H1 (cell line): ENCODE results near the gene SCAP. TPM values are rescaled to one million over a fixed set of nuclear protein-coding genes. Genes with fewer than 3 reads are reported as not detected.
A peak's percentile ranks its signal among the peaks of the same experiment; 100 is the strongest.
"Not testable (repeated sequence)": the region's sequence is repeated elsewhere in the genome, so short reads cannot be mapped to it uniquely, and the experiment has no call there.

Experiments used
- CTCF ChIA-PET: fragments of 300-600 bp; sonication (Branson Sonifier 250); formaldehyde crosslinking; loops from one replicate; lab custom pipeline; 2021; ENCODE audit not compliant: partially characterized antibody; lab: Charles Lee
- POLR2A ChIA-PET: fragments of 300-600 bp; sonication (Branson Sonifier 250); formaldehyde crosslinking; loops from one replicate; lab custom pipeline; 2021; ENCODE audit warnings: inconsistent platforms; ENCODE audit not compliant: partially characterized antibody; lab: Charles Lee
- DNase-seq, 2 experiments: peaks; one replicate each; pipeline versions ENCODE4 v3.0.0 to v3.0.0-alpha.2; 2010 to 2022; ENCODE audit warnings: low spot score in 2 of 2, low read depth in 1 of 2, mixed read lengths in 1 of 2
- FAIRE-seq: peaks from 2 replicates; lab custom pipeline; 2011; peaks lifted over from hg19 to GRCh38; lab: Jason Lieb, UNC
- H2AFZ ChIP-seq: 2 replicates; pipeline ENCODE4 v1.8.1; 2012; ENCODE audit warnings: low read length, inconsistent platforms
- H2AK5ac ChIP-seq: 2 replicates; pipeline ENCODE4 v1.6.1; 2013; ENCODE audit warnings: low read depth, low read length
- H2BK120ac ChIP-seq: replicated peaks from 2 replicates; pipeline ENCODE3; 2013; ENCODE audit warnings: low read depth, low read length, inconsistent platforms
- H2BK12ac ChIP-seq: 2 replicates; pipeline ENCODE4 v1.6.1; 2013; ENCODE audit warnings: low read depth, low read length
- H2BK15ac ChIP-seq: 2 replicates; pipeline ENCODE4 v1.6.1; 2013; ENCODE audit warnings: low read length
- H2BK20ac ChIP-seq: 2 replicates; pipeline ENCODE4 v1.6.1; 2013; ENCODE audit warnings: low read length
- H2BK5ac ChIP-seq: 2 replicates; pipeline ENCODE4 v1.6.1; 2013; ENCODE audit warnings: low read depth, low read length
- H3K14ac ChIP-seq: 2 replicates; pipeline ENCODE4 v1.6.1; 2013; ENCODE audit warnings: inconsistent platforms; ENCODE audit not compliant: insufficient read length
- H3K18ac ChIP-seq: 2 replicates; pipeline ENCODE4 v1.6.1; 2013; ENCODE audit warnings: low read length; ENCODE audit errors: extremely low read depth
- H3K23ac ChIP-seq: 2 replicates; pipeline ENCODE4 v1.6.1; 2013; ENCODE audit warnings: inconsistent platforms; ENCODE audit not compliant: insufficient read length
- H3K23me2 ChIP-seq: 2 replicates; pipeline ENCODE4 v1.6.1; 2013; ENCODE audit warnings: low read depth, low read length
- H3K27ac ChIP-seq: 2 replicates; pipeline ENCODE4 v1.6.1; 2011; ENCODE audit warnings: low read depth, low read length, inconsistent platforms
- H3K27me3 ChIP-seq, 4 experiments: replicated peaks in 1 of 4; 1 replicate in 1 of 4; 2 replicates in 3 of 4; pipeline versions ENCODE4 v1.6.1 to v1.8.1; 2011 to 2013; ENCODE audit warnings: low read length in 3 of 4, mild to moderate bottlenecking in 3 of 4, inconsistent platforms in 2 of 4, mixed read lengths in 2 of 4, moderate library complexity in 1 of 4; ENCODE audit not compliant: control insufficient read depth in 3 of 4, insufficient read depth in 3 of 4; ENCODE audit errors: extremely low read depth in 1 of 4
- H3K36me3 ChIP-seq, 4 experiments: 2 replicates each; pipeline versions ENCODE4 v1.6.1 to v1.8.1; 2011 to 2013; ENCODE audit warnings: mild to moderate bottlenecking in 4 of 4, low read length in 3 of 4, moderate library complexity in 2 of 4, control low read depth in 1 of 4, inconsistent platforms in 1 of 4; ENCODE audit not compliant: insufficient read depth in 4 of 4, control insufficient read depth in 2 of 4
- H3K4ac ChIP-seq: replicated peaks from 2 replicates; pipeline ENCODE3; 2013; ENCODE audit warnings: low read length, low read depth, mixed read lengths, inconsistent platforms; ENCODE audit not compliant: insufficient read length
- H3K4me1 ChIP-seq, 4 experiments: replicated peaks in 1 of 4; 1 replicate in 1 of 4; 2 replicates in 3 of 4; pipeline versions ENCODE4 v1.6.1 to v1.8.1; 2011 to 2013; ENCODE audit warnings: low read length in 3 of 4, inconsistent platforms in 2 of 4, mixed read lengths in 1 of 4; ENCODE audit not compliant: insufficient read depth in 4 of 4, control insufficient read depth in 3 of 4
- H3K4me2 ChIP-seq, 2 experiments: 2 replicates each; pipeline versions ENCODE4 v1.6.1 to v1.8.1; 2011 to 2013; ENCODE audit warnings: low read depth in 2 of 2, low read length in 2 of 2, control low read depth in 1 of 2, inconsistent platforms in 1 of 2, mild to moderate bottlenecking in 1 of 2; ENCODE audit not compliant: insufficient read depth in 1 of 2
- H3K4me3 ChIP-seq, 4 experiments: fragments of 200-600, 300-600 bp in 1 of 4; sonication (generic), shearing (Covaris generic), sonication (Bioruptor Twin) in 1 of 4; 2 replicates each; pipeline versions ENCODE4 v1.5.1 to v1.8.1; 2011 to 2016; ENCODE audit warnings: low read length in 4 of 4, low read depth in 3 of 4, control low read depth in 2 of 4, inconsistent platforms in 2 of 4, mild to moderate bottlenecking in 2 of 4, mixed read lengths in 1 of 4, moderate library complexity in 1 of 4; ENCODE audit not compliant: insufficient read depth in 2 of 4; ENCODE audit errors: extremely low read depth in 1 of 4
- H3K56ac ChIP-seq: replicated peaks from 2 replicates; pipeline ENCODE3; 2013; ENCODE audit warnings: low read depth, mild to moderate bottlenecking, mixed read lengths, low read length, inconsistent platforms; ENCODE audit not compliant: insufficient read length
- H3K79me1 ChIP-seq: 2 replicates; pipeline ENCODE4 v1.6.1; 2013; ENCODE audit warnings: low read depth, low read length, control low read depth
- H3K79me2 ChIP-seq, 2 experiments: 2 replicates each; pipeline versions ENCODE4 v1.6.1 to v1.8.1; 2012 to 2013; ENCODE audit warnings: low read length in 2 of 2, mild to moderate bottlenecking in 2 of 2, inconsistent platforms in 1 of 2; ENCODE audit not compliant: insufficient read depth in 2 of 2, control insufficient read depth in 1 of 2
- H3K9ac ChIP-seq, 4 experiments: replicated peaks in 1 of 4; 1 replicate in 1 of 4; 2 replicates in 3 of 4; pipeline versions ENCODE4 v1.6.1 to v1.8.1; 2011 to 2013; ENCODE audit warnings: low read depth in 3 of 4, low read length in 3 of 4, control low read depth in 2 of 4, mild to moderate bottlenecking in 2 of 4, moderate library complexity in 2 of 4, inconsistent platforms in 1 of 4; ENCODE audit errors: extremely low read depth in 1 of 4
- H3K9me3 ChIP-seq, 2 experiments: 2 replicates each; pipeline versions ENCODE4 v1.6.1 to v1.8.1; 2012 to 2013; ENCODE audit warnings: mild to moderate bottlenecking in 2 of 2, moderate library complexity in 2 of 2, control low read depth in 1 of 2, inconsistent platforms in 1 of 2, low read depth in 1 of 2, low read length in 1 of 2, mixed read lengths in 1 of 2; ENCODE audit not compliant: insufficient read depth in 2 of 2
- H4K20me1 ChIP-seq, 2 experiments: replicated peaks in 1 of 2; 2 replicates each; pipeline versions ENCODE3 to v1.8.1; 2011 to 2013; ENCODE audit warnings: inconsistent platforms in 2 of 2, low read length in 2 of 2, mild to moderate bottlenecking in 1 of 2; ENCODE audit not compliant: insufficient read depth in 2 of 2, control insufficient read depth in 1 of 2
- H4K5ac ChIP-seq: 2 replicates; pipeline ENCODE4 v1.6.1; 2013; ENCODE audit warnings: low read length, low read depth, mixed read lengths, inconsistent platforms; ENCODE audit not compliant: insufficient read length
- H4K8ac ChIP-seq: 2 replicates; pipeline ENCODE4 v1.8.0; 2013; ENCODE audit warnings: mild to moderate bottlenecking, moderate library complexity, low read length, inconsistent platforms; ENCODE audit not compliant: insufficient read depth; ENCODE audit errors: extremely low read depth
- H4K91ac ChIP-seq: replicated peaks from 2 replicates; pipeline ENCODE3; 2013; ENCODE audit warnings: low read length, mixed read lengths, inconsistent platforms; ENCODE audit not compliant: insufficient read length
- ASH2L ChIP-seq: fragments of 200-600, 300-600 bp; sonication (generic); IDR thresholded peaks from one replicate; pipeline ENCODE4 v1.7.1; 2017; ENCODE audit warnings: low read length
- NANOG ChIP-seq: IDR thresholded peaks from 2 replicates; pipeline ENCODE4 v1.6.1; 2011; ENCODE audit warnings: low read length, low read depth, mild to moderate bottlenecking, inconsistent platforms; ENCODE audit not compliant: insufficient read depth, poor library complexity, severe bottlenecking
- SP1 ChIP-seq: IDR thresholded peaks from 2 replicates; pipeline ENCODE4 v1.6.1; 2011; ENCODE audit warnings: low read depth, low read length
- TAF1 ChIP-seq: IDR thresholded peaks from 2 replicates; pipeline ENCODE4 v1.6.1; 2011; ENCODE audit warnings: mild to moderate bottlenecking, low read depth, low read length
- TBP ChIP-seq: IDR thresholded peaks from 2 replicates; pipeline ENCODE4 v1.6.1; 2011; ENCODE audit warnings: low read depth, low read length, improper control_type of control experiment
- WGBS, 2 experiments: shearing (Covaris generic) in 1 of 2; methylation state at CpG; one replicate each; pipeline versions ENCODE4 v1.1.6 to v1.1.7; 2013 to 2015; ENCODE audit warnings: low lambda C conversion rate in 2 of 2, mixed read lengths in 2 of 2, inconsistent platforms in 1 of 2, low coverage in 1 of 2, missing lambda C conversion rate in 1 of 2; ENCODE audit not compliant: insufficient replicate concordance in 2 of 2, insufficient coverage in 1 of 2, insufficient read length in 1 of 2; ENCODE audit errors: extremely low coverage in 1 of 2, missing lambda C conversion rate in 1 of 2; 5-methylcytosine and 5-hydroxymethylcytosine counted together
- polyA plus RNA-seq, 7 experiments: library from polyadenylated mRNA; depleted of rRNA in 3 of 7; stranded (reverse) in 5 of 7; unstranded in 2 of 7; fragments of >200 nt in 5 of 7; fragments of 200-250 nt in 2 of 7; gene quantifications; 1 replicate in 5 of 7; 2 replicates in 1 of 7; 4 replicates in 1 of 7; pipeline versions ENCODE4 v1.2.1 to v1.2.3, GENCODE V29; 2011 to 2013; ENCODE audit warnings: missing spikeins in 2 of 7, mixed read lengths in 2 of 7
- total RNA-seq: library from RNA; stranded (reverse); fragmentation: NEBNext Ultra II Directional; extraction: Animal tissue kit (Norgen Biotek cat#: 25700); gene quantifications from 2 replicates; pipeline ENCODE4 v1.2.1, GENCODE V29; 2021

Gene SCAP
- total and polyA plus RNA-seq, 2 of the 8 experiments (the other 6 are each of a cell fraction or from before 2014, with no cell fraction given) = 74.0 to 114 TPM

DNA sequence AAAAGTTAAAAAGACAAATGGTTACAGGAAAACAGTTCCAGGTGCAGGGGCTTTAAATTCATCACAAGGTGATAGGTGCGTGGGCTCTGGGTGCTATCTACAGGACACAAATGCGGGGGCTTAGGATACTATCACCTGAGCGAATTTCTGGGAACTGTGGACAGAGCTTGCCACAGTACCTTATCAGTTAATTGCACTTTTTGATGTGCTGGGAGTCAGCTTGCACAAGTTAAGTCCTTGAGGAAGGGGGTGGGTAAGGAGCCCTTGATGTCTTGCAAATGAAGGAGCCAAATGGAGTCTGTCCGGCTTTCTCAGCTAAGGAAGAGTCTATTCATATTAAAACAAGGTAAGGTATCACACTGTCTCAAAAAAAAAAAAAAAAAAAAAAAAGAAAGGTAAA is 6.0 kb upstream of the SCAP start:
- not testable (repeated sequence) for H4K91ac ChIP-seq, H2BK120ac ChIP-seq, H4K20me1 ChIP-seq, H3K36me3 ChIP-seq, H3K9me3 ChIP-seq, H2AFZ ChIP-seq, H2BK15ac ChIP-seq, H3K56ac ChIP-seq, H3K14ac ChIP-seq, H3K23me2 ChIP-seq, H3K79me1 ChIP-seq, H3K9ac ChIP-seq, H3K27me3 ChIP-seq, H3K79me2 ChIP-seq, H3K4ac ChIP-seq, H2BK12ac ChIP-seq, H4K8ac ChIP-seq, H3K23ac ChIP-seq, H2BK20ac ChIP-seq
- TF ChIP-seq SP1 = peak; percentile 52; the same call in 1 of the 2 replicates
- 0 out of 2 replicates have a peak, but pooled peaks have one; percentile 19 for TF ChIP-seq TAF1
- peak; percentile 41 for TF ChIP-seq ASH2L
- 0 out of 2 replicates have a peak, but pooled peaks have one; percentile 31 for TF ChIP-seq TBP
- TF ChIP-seq NANOG = peak; percentile 8
- Histone ChIP-seq H3K4me1 (peaks cover 2 to 12% (median 6%) of the 10 kb centered on the region in 4 experiments; a peak in 4 of 7 replicates), H3K4me2 (peak overlapping the region; percentile 70 to 74), H2AK5ac (0 out of 2 replicates have a peak overlapping the region, but pooled peaks have one; percentile 53), H3K27ac (peak overlapping the region; percentile 66; the same call in 1 of the 2 replicates), H3K18ac (peak overlapping the region; percentile 93; the same call in 1 of the 2 replicates), H2BK5ac (peak overlapping the region; percentile 94; the same call in 1 of the 2 replicates), H4K5ac (peak overlapping the region; percentile 4), H3K4me3 (peak overlapping the region in 2 of 4 experiments; percentile 26 to 44; a peak in 4 of 8 replicates)
- FAIRE-seq (peak; percentile 63), DNase-seq (peak in 1 of 2 experiments; percentile 53)
- 4% methylated on average over 4 of the region's 4 CpGs; no CpG with 5 or more reads in 1 of the 2 experiments for WGBS, 2 experiments
- POLR2A ChIA-PET = interaction anchor here (0.5 to 1.9 kb wide), 7 partner anchors 10 to 249 kb away, joined by 3 to 9 read pairs (median 3); no protein-coding TSS in a partner anchor
- CTCF ChIA-PET = interaction anchor here (0.6 to 1.0 kb wide), 4 partner anchors 12 to 567 kb away, joined by 3 to 5 read pairs (median 3); no protein-coding TSS in a partner anchor
